HCT116 (cell line): ENCODE measurements around the gene RSPH4A. TPM values are rescaled to one million over a fixed set of nuclear protein-coding genes. Genes with fewer than 3 reads are reported as not detected.

Source experiments
- ATAC-seq: fragments of 200-7000 bp; cut with Tn5 transposase; 2 replicates; pipeline ENCODE4 v1.9.1; 2020; ENCODE audit warnings: mild to moderate bottlenecking, moderate library complexity
- BruUV-seq: library from RNA; stranded (reverse); fragments of 400-500 nt; replicated peaks from 2 replicates; lab custom pipeline; 2021; lab: Mats Ljungman, UMichigan
- CTCF ChIA-PET: fragments of 300-600 bp; sonication (Branson Sonifier 250); formaldehyde crosslinking; loops from one replicate; lab custom pipeline; 2021; ENCODE audit warnings: antibody characterized with exemption; lab: Charles Lee
- POLR2A ChIA-PET: fragments of 300-600, 350-600 bp; sonication (Branson Sonifier 250); formaldehyde crosslinking; loops from one replicate; lab custom pipeline; 2021; ENCODE audit warnings: antibody characterized with exemption; lab: Charles Lee
- RAD21 ChIA-PET, 2 experiments: fragments of 300-600 bp; sonication (Branson Sonifier 250); formaldehyde crosslinking; loops; one replicate each; lab custom pipeline; 2023; ENCODE audit warnings: low total read pairs in 2 of 2; ENCODE audit not compliant: uncharacterized antibody in 2 of 2, unreplicated experiment in 2 of 2, low non-redundant PET in 1 of 2; lab: Charles Lee
- DNase-seq: peaks from one replicate; pipeline ENCODE4 v3.0.0-alpha.2; 2010; ENCODE audit warnings: low read depth, low spot score
- H2AFZ ChIP-seq: fragments of 200-600 bp; shearing (Covaris generic), sonication (generic); 2 replicates; pipeline ENCODE4 v1.6.1; 2017; ENCODE audit warnings: low read depth, mixed run types, mixed read lengths, antibody characterized with exemption, low read length; ENCODE audit not compliant: poor library complexity, severe bottlenecking
- H3K27ac ChIP-seq: 2 replicates; pipeline ENCODE4 v1.5.1; 2012; ENCODE audit warnings: low read depth, low read length
- H3K27me3 ChIP-seq: fragments of 200-600 bp; sonication (generic); 2 replicates; pipeline ENCODE4 v1.6.1; 2016; ENCODE audit warnings: mixed run types, low read length, mixed read lengths; ENCODE audit not compliant: insufficient read depth
- H3K36me3 ChIP-seq, 2 experiments: fragments of 200-500 bp in 1 of 2; fragments of 200-600 bp in 1 of 2; sonication (Bioruptor generic) in 1 of 2; sonication (generic) in 1 of 2; 2 replicates each; pipeline versions ENCODE4 v1.5.1 to v1.6.1; 2014 to 2016; ENCODE audit warnings: low read length in 2 of 2, inconsistent platforms in 1 of 2, mixed read lengths in 1 of 2, mixed run types in 1 of 2; ENCODE audit not compliant: insufficient read depth in 2 of 2, control insufficient read depth in 1 of 2
- H3K4me1 ChIP-seq, 2 experiments: fragments of 200-600 bp in 1 of 2; sonication (generic) in 1 of 2; 2 replicates each; pipeline versions ENCODE4 v1.5.1 to v1.6.1; 2012 to 2017; ENCODE audit warnings: low read length in 2 of 2, inconsistent platforms in 1 of 2, mild to moderate bottlenecking in 1 of 2, mixed read lengths in 1 of 2, mixed run types in 1 of 2, moderate library complexity in 1 of 2; ENCODE audit not compliant: insufficient read depth in 2 of 2, control insufficient read depth in 1 of 2
- H3K4me2 ChIP-seq: fragments of 200-600 bp; sonication (generic); 2 replicates; pipeline ENCODE4 v1.6.1; 2017; ENCODE audit warnings: mixed run types, low read length, mixed read lengths
- H3K4me3 ChIP-seq, 2 experiments: fragments of 200-600 bp in 1 of 2; sonication (generic) in 1 of 2; replicated peaks in 1 of 2; 2 replicates each; pipeline ENCODE4 v1.5.1; 2011 to 2016; ENCODE audit warnings: low read length in 2 of 2, control low read depth in 1 of 2, low read depth in 1 of 2, mild to moderate bottlenecking in 1 of 2, mixed read lengths in 1 of 2, mixed run types in 1 of 2
- H3K79me2 ChIP-seq: fragments of 200-600 bp; sonication (generic); 2 replicates; pipeline ENCODE4 v1.6.1; 2017; ENCODE audit warnings: mild to moderate bottlenecking, mixed run types, low read length, moderate library complexity, mixed read lengths; ENCODE audit not compliant: insufficient read depth
- H3K9ac ChIP-seq: fragments of 200-600 bp; sonication (generic); 2 replicates; pipeline ENCODE4 v1.6.1; 2016; ENCODE audit warnings: low read length, mixed read lengths
- H3K9me2 ChIP-seq: fragments of 200-600 bp; sonication (generic), shearing (Covaris generic); 2 replicates; pipeline ENCODE4 v1.6.1; 2017; ENCODE audit warnings: mixed run types, mild to moderate bottlenecking, moderate library complexity; ENCODE audit not compliant: insufficient read depth
- H3K9me3 ChIP-seq, 2 experiments: fragments of 200-500 bp in 1 of 2; fragments of 200-600 bp in 1 of 2; sonication (Bioruptor generic) in 1 of 2; sonication (generic) in 1 of 2; 2 replicates each; pipeline ENCODE4 v1.6.1; 2014 to 2017; ENCODE audit warnings: low read length in 2 of 2, mixed read lengths in 2 of 2, inconsistent platforms in 1 of 2, low read depth in 1 of 2, mild to moderate bottlenecking in 1 of 2, mixed run types in 1 of 2, moderate library complexity in 1 of 2; ENCODE audit not compliant: control insufficient read depth in 1 of 2, insufficient read depth in 1 of 2
- H4K20me1 ChIP-seq: fragments of 200-600 bp; sonication (generic), shearing (Covaris generic); 2 replicates; pipeline ENCODE4 v1.6.1; 2017; ENCODE audit warnings: mixed run types, mild to moderate bottlenecking, moderate library complexity; ENCODE audit not compliant: insufficient read depth
- CEBPB ChIP-seq: IDR thresholded peaks from 2 replicates; pipeline ENCODE4 v1.6.1; 2012; ENCODE audit warnings: low read depth
- CTCF ChIP-seq, 3 experiments: fragments of 200-600 bp in 1 of 3; sonication (generic) in 1 of 3; IDR thresholded peaks in 2 of 3; conservative IDR thresholded peaks in 1 of 3; 2 replicates each; pipeline ENCODE4 v1.5.1; 2012 to 2017; ENCODE audit warnings: low read depth in 2 of 3, low read length in 2 of 3, antibody characterized with exemption in 1 of 3, borderline replicate concordance in 1 of 3, control low read depth in 1 of 3, mild to moderate bottlenecking in 1 of 3, mixed read lengths in 1 of 3, mixed run types in 1 of 3, moderate library complexity in 1 of 3; ENCODE audit not compliant: insufficient read depth in 1 of 3
- JUND ChIP-seq: IDR thresholded peaks from 2 replicates; pipeline ENCODE4 v1.6.1; 2012
- POLR2AphosphoS5 ChIP-seq: IDR thresholded peaks from 2 replicates; pipeline ENCODE4 v1.6.1; 2011; ENCODE audit warnings: mild to moderate bottlenecking, low read depth, low read length, moderate library complexity
- RAD21 ChIP-seq: IDR thresholded peaks from 2 replicates; pipeline ENCODE4 v1.6.1; 2012; ENCODE audit warnings: low read depth, mild to moderate bottlenecking
- SP1 ChIP-seq: IDR thresholded peaks from 2 replicates; pipeline ENCODE4 v1.6.1; 2012; ENCODE audit warnings: low read depth
- TCF7L2 ChIP-seq: IDR thresholded peaks from 2 replicates; pipeline ENCODE4 v1.7.0; 2011; ENCODE audit warnings: borderline replicate concordance, inconsistent platforms; ENCODE audit not compliant: insufficient read depth, insufficient read length; ENCODE audit errors: extremely low read depth
- ZNF274 ChIP-seq: fragments of 200-500 bp; sonication (Bioruptor generic); IDR thresholded peaks from 2 replicates; pipeline ENCODE4 v1.6.1; 2014; ENCODE audit warnings: mild to moderate bottlenecking, low read depth, low read length, inconsistent platforms
- intact Hi-C: fragments of 100-400 bp; cut with micrococcal nuclease; formaldehyde crosslinking; loops from 2 replicates; pipeline ENCODE4 v1.10.0; 2022
- total RNA-seq: library from RNA; stranded (reverse); gene quantifications from one replicate; pipeline ENCODE4 v1.2.1, GENCODE V29; 2021; ENCODE audit not compliant: unreplicated experiment
- TF ChIP-seq, protein P1 (sequence below): IDR thresholded peaks from 2 replicates; pipeline ENCODE4 v1.6.1; 2012

RSPH4A gene
- total RNA-seq, 1 experiment from 2014 or later = 0.27 TPM

DNA sequence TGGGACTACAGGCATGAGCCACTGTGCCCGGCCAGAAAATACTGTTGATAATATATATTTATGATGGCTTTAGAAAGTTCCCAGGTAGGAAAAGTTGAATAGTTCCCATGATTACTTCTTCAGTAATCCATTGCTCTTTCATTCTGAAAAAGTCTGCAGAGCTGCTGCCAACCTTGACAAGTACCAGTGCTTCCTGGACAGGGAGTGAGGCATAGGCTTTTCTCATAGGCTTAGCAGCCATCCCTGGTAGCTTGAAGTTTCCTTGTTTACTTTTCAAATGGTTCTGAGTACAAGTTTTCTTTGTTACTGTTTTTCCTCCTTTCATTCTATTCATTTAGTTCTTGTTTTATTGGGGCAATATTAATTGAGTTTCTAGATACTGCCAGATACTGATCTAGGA is 37.1 kb upstream of the RSPH4A start:
- no peak for DNase-seq
- no peaks in the 10 kb centered on the region for H3K27me3 ChIP-seq
- no peaks in the 10 kb centered on the region for H4K20me1 ChIP-seq
- ATAC-seq = no peak
- no peaks in the 10 kb centered on the region for H3K9me2 ChIP-seq
- H3K27ac ChIP-seq = no peak overlapping the region
- ChIA-PET POLR2A (no interaction called here), CTCF (no interaction called here), RAD21 (no interaction called here)
- H3K36me3 ChIP-seq = no peaks in the 10 kb centered on the region; a peak in 1 of 4 replicates
- no peak overlapping the region for H3K4me3 ChIP-seq
- H3K79me2 ChIP-seq = peaks cover 77% of the 10 kb centered on the region
- H3K4me1 ChIP-seq = no peaks in the 10 kb centered on the region
- H3K9me3 ChIP-seq = no peaks in the 10 kb centered on the region
- H2AFZ ChIP-seq = no peak overlapping the region
- no peak overlapping the region for H3K4me2 ChIP-seq
- TF ChIP-seq POLR2AphosphoS5 (no peak), CEBPB (no peak), RAD21 (no peak), JUND (no peak), SP1 (no peak), TCF7L2 (no peak), ZNF274 (no peak), CTCF (IDR thresholded peaks at IDR 0.05 in 2 of 3, conservative IDR thresholded peaks at IDR 0.05 in 1 of 3; ENCODE audit: borderline replicate concordance in 1 of 3, insufficient read depth in 1 of 3, low read depth in 2 of 3, low read length in 2 of 3) (no peak)
- TF ChIP-seq, protein P1, sequence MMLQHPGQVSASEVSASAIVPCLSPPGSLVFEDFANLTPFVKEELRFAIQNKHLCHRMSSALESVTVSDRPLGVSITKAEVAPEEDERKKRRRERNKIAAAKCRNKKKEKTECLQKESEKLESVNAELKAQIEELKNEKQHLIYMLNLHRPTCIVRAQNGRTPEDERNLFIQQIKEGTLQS = no peak
- no peak overlapping the region for H3K9ac ChIP-seq
- BruUV-seq = no TSS peak
- intact Hi-C loops = no loop called here
